Breast epithelium (tissue), 4 donors: Measurements from ENCODE around the gene SLC35E4. TPM values are rescaled to one million over a fixed set of nuclear protein-coding genes. Genes with fewer than 3 reads are reported as not detected.

Experiments used
- DNase-seq, 2 donors: peaks; one replicate each; pipeline ENCODE4 v3.0.0-alpha.2; 2019; ENCODE audit warnings: low spot score in 2 of 2
- H3K27ac ChIP-seq, 2 donors: fragments of 200-600 bp; sonication (generic) in 1 of 2; one replicate each; pipeline ENCODE4 v1.5.1; 2016 to 2019; ENCODE audit warnings: mild to moderate bottlenecking in 1 of 2
- H3K27me3 ChIP-seq, 2 donors: fragments of 200-600 bp; sonication (generic) in 1 of 2; one replicate each; pipeline versions ENCODE4 v1.5.1 to v1.6.0; 2017 to 2019; ENCODE audit warnings: control low read depth in 1 of 2, mild to moderate bottlenecking in 1 of 2
- H3K36me3 ChIP-seq: fragments of 200-600 bp; one replicate; pipeline ENCODE4 v1.5.1; 2019
- H3K4me1 ChIP-seq, 2 donors: fragments of 200-600 bp; sonication (generic); one replicate each; pipeline ENCODE4 v1.5.1; 2016 to 2019; ENCODE audit warnings: control low read depth in 1 of 2
- H3K4me3 ChIP-seq, 3 donors: fragments of 200-600 bp; sonication (generic); 1 replicate in 2 of 3; 2 replicates in 1 of 3; pipeline ENCODE4 v1.5.1; 2016 to 2019; ENCODE audit warnings: mild to moderate bottlenecking in 3 of 3, moderate library complexity in 2 of 3
- H3K9me3 ChIP-seq, 2 donors: fragments of 200-600 bp; sonication (generic) in 1 of 2; one replicate each; pipeline ENCODE4 v1.5.1; 2016 to 2019; ENCODE audit warnings: control low read depth in 1 of 2
- CTCF ChIP-seq, 3 donors: fragments of 450-650 bp; IDR thresholded peaks; one replicate each; pipeline ENCODE4 v1.5.1; 2016 to 2017; ENCODE audit warnings: antibody characterized with exemption in 3 of 3, mild to moderate bottlenecking in 3 of 3, moderate library complexity in 3 of 3
- POLR2A ChIP-seq: fragments of 450-650 bp; IDR thresholded peaks from one replicate; pipeline ENCODE4 v1.6.1; 2016; ENCODE audit warnings: antibody characterized with exemption, mild to moderate bottlenecking, moderate library complexity
- POLR2AphosphoS5 ChIP-seq, 3 donors: sonication (generic); formaldehyde crosslinking; IDR thresholded peaks; one replicate each; pipeline ENCODE4 v1.6.1; 2017; ENCODE audit warnings: antibody characterized with exemption in 3 of 3
- intact Hi-C: fragments of 100-400 bp; cut with DNase I; formaldehyde crosslinking; loops from one replicate; pipeline ENCODE4 v1.15.1; 2023; ENCODE audit warnings: low total_unique reads
- total RNA-seq, 3 donors: library from RNA; depleted of rRNA; stranded (reverse); fragments of >200 nt; gene quantifications; one replicate each; pipeline ENCODE4 v1.1.0, GENCODE V29; 2016

The SLC35E4 gene
- total RNA-seq, 3 donors from 2014 or later = 3.4 to 8.5 (median 4.8) TPM

- H3K27ac ChIP-seq = no peak overlapping the region
- intact Hi-C loops = no loop called here
- no peaks in the 10 kb centered on the region for H3K27me3 ChIP-seq
- no peak for DNase-seq
- TF ChIP-seq POLR2AphosphoS5 (IDR thresholded peaks at IDR 0.05) (no peak), CTCF (IDR thresholded peaks at IDR 0.05) (no peak)
- H3K9me3 ChIP-seq = no peaks in the 10 kb centered on the region
- H3K4me1 ChIP-seq = no peaks in the 10 kb centered on the region
- no peaks in the 10 kb centered on the region for H3K36me3 ChIP-seq
- no peak overlapping the region for H3K4me3 ChIP-seq
These were observed 17.3 kb downstream of the SLC35E4 start for GRCh38 chr22:30652852-30653251.

- Histone ChIP-seq H3K27me3 (no peaks in the 10 kb centered on the region), H3K36me3 (no peaks in the 10 kb centered on the region), H3K9me3 (no peaks in the 10 kb centered on the region), H3K4me3 (no peak overlapping the region), H3K27ac (no peak overlapping the region), H3K4me1 (no peaks in the 10 kb centered on the region)
- TF ChIP-seq POLR2A (no peak), CTCF (IDR thresholded peaks at IDR 0.05) (no peak), POLR2AphosphoS5 (IDR thresholded peaks at IDR 0.05) (no peak)
- intact Hi-C loops = no loop called here
- DNase-seq = no peak
These were observed 18.8 kb downstream of the SLC35E4 start for GRCh38 chr22:30654361-30654760.

GRCh38 chr22:30655532-30655931 is 20.0 kb downstream of the SLC35E4 start:
- Histone ChIP-seq H3K27me3 (no peaks in the 10 kb centered on the region), H3K27ac (no peak overlapping the region), H3K4me3 (no peak overlapping the region), H3K9me3 (no peaks in the 10 kb centered on the region), H3K4me1 (no peaks in the 10 kb centered on the region), H3K36me3 (no peaks in the 10 kb centered on the region)
- intact Hi-C loops = no loop called here
- TF ChIP-seq CTCF (IDR thresholded peaks at IDR 0.05) = no peak
- TF ChIP-seq POLR2A = no peak
- TF ChIP-seq POLR2AphosphoS5 (IDR thresholded peaks at IDR 0.05) = no peak
- no peak for DNase-seq

GRCh38 chr22:30662040-30662439 is 26.5 kb downstream of the SLC35E4 start:
- no peak for DNase-seq
- no peak overlapping the region for H3K27ac ChIP-seq
- no peaks in the 10 kb centered on the region for H3K27me3 ChIP-seq
- no peaks in the 10 kb centered on the region for H3K9me3 ChIP-seq
- TF ChIP-seq POLR2A (no peak), POLR2AphosphoS5 (IDR thresholded peaks at IDR 0.05) (no peak), CTCF (IDR thresholded peaks at IDR 0.05) (no peak)
- no peaks in the 10 kb centered on the region for H3K36me3 ChIP-seq
- no peak overlapping the region for H3K4me3 ChIP-seq
- H3K4me1 ChIP-seq = no peaks in the 10 kb centered on the region
- intact Hi-C loops = no loop called here

- Histone ChIP-seq H3K4me3 (no peak overlapping the region), H3K27ac (no peak overlapping the region), H3K36me3 (no peaks in the 10 kb centered on the region), H3K4me1 (no peaks in the 10 kb centered on the region), H3K9me3 (no peaks in the 10 kb centered on the region), H3K27me3 (no peaks in the 10 kb centered on the region)
- TF ChIP-seq POLR2AphosphoS5 (IDR thresholded peaks at IDR 0.05) = no peak
- DNase-seq = no peak
- intact Hi-C loops = no loop called here
These were observed 29.2 kb downstream of the SLC35E4 start for GRCh38 chr22:30664798-30665197.

GRCh38 chr22:30665266-30665665 is 29.7 kb downstream of the SLC35E4 start:
- H3K27me3 ChIP-seq = no peaks in the 10 kb centered on the region
- DNase-seq = no peak
- H3K27ac ChIP-seq = no peak overlapping the region
- no peak overlapping the region for H3K4me3 ChIP-seq
- intact Hi-C loops = no loop called here
- TF ChIP-seq CTCF (IDR thresholded peaks at IDR 0.05) (no peak), POLR2A (no peak), POLR2AphosphoS5 (IDR thresholded peaks at IDR 0.05) (no peak)
- no peaks in the 10 kb centered on the region for H3K36me3 ChIP-seq
- H3K4me1 ChIP-seq = no peaks in the 10 kb centered on the region
- no peaks in the 10 kb centered on the region for H3K9me3 ChIP-seq
